Breast epithelium (tissue), 4 donors: ENCODE measurements around the gene PDCD4. TPM values are rescaled to one million over a fixed set of nuclear protein-coding genes. Genes with fewer than 3 reads are reported as not detected.

Experiments
- DNase-seq, 2 donors: peaks; one replicate each; pipeline ENCODE4 v3.0.0-alpha.2; 2019; ENCODE audit warnings: low spot score in 2 of 2
- H3K27ac ChIP-seq, 2 donors: fragments of 200-600 bp; sonication (generic) in 1 of 2; one replicate each; pipeline ENCODE4 v1.5.1; 2016 to 2019; ENCODE audit warnings: mild to moderate bottlenecking in 1 of 2
- H3K27me3 ChIP-seq, 2 donors: fragments of 200-600 bp; sonication (generic) in 1 of 2; one replicate each; pipeline versions ENCODE4 v1.5.1 to v1.6.0; 2017 to 2019; ENCODE audit warnings: control low read depth in 1 of 2, mild to moderate bottlenecking in 1 of 2
- H3K36me3 ChIP-seq: fragments of 200-600 bp; one replicate; pipeline ENCODE4 v1.5.1; 2019
- H3K4me1 ChIP-seq, 2 donors: fragments of 200-600 bp; sonication (generic); one replicate each; pipeline ENCODE4 v1.5.1; 2016 to 2019; ENCODE audit warnings: control low read depth in 1 of 2
- H3K4me3 ChIP-seq, 3 donors: fragments of 200-600 bp; sonication (generic); 1 replicate in 2 of 3; 2 replicates in 1 of 3; pipeline ENCODE4 v1.5.1; 2016 to 2019; ENCODE audit warnings: mild to moderate bottlenecking in 3 of 3, moderate library complexity in 2 of 3
- H3K9me3 ChIP-seq, 2 donors: fragments of 200-600 bp; sonication (generic) in 1 of 2; one replicate each; pipeline ENCODE4 v1.5.1; 2016 to 2019; ENCODE audit warnings: control low read depth in 1 of 2
- POLR2A ChIP-seq: fragments of 450-650 bp; IDR thresholded peaks from one replicate; pipeline ENCODE4 v1.6.1; 2016; ENCODE audit warnings: antibody characterized with exemption, mild to moderate bottlenecking, moderate library complexity
- POLR2AphosphoS5 ChIP-seq, 3 donors: sonication (generic); formaldehyde crosslinking; IDR thresholded peaks; one replicate each; pipeline ENCODE4 v1.6.1; 2017; ENCODE audit warnings: antibody characterized with exemption in 3 of 3
- intact Hi-C: fragments of 100-400 bp; cut with DNase I; formaldehyde crosslinking; loops from one replicate; pipeline ENCODE4 v1.15.1; 2023; ENCODE audit warnings: low total_unique reads
- total RNA-seq, 3 donors: library from RNA; depleted of rRNA; stranded (reverse); fragments of >200 nt; gene quantifications; one replicate each; pipeline ENCODE4 v1.1.0, GENCODE V29; 2016
- TF ChIP-seq, protein P1 (sequence below), 3 donors: fragments of 450-650 bp; IDR thresholded peaks; one replicate each; pipeline ENCODE4 v1.5.1; 2016 to 2017; ENCODE audit warnings: antibody characterized with exemption in 3 of 3, mild to moderate bottlenecking in 3 of 3, moderate library complexity in 3 of 3

Gene PDCD4
- total RNA-seq, 3 donors from 2014 or later = 101 to 319 (median 161) TPM

GRCh38 chr10:110824660-110825059 lies 47.1 kb upstream of the PDCD4 start:
- Histone ChIP-seq H3K27ac (peak overlapping the region; percentile 88 to 93), H3K36me3 (no peaks in the 10 kb centered on the region), H3K4me3 (no peak overlapping the region), H3K9me3 (no peaks in the 10 kb centered on the region), H3K4me1 (peaks cover 3 to 44% of the 10 kb centered on the region in 2 donors), H3K27me3 (no peaks in the 10 kb centered on the region)
- TF ChIP-seq POLR2A (no peak), POLR2AphosphoS5 (IDR thresholded peaks at IDR 0.05) (no peak)
- TF ChIP-seq, protein P1, sequence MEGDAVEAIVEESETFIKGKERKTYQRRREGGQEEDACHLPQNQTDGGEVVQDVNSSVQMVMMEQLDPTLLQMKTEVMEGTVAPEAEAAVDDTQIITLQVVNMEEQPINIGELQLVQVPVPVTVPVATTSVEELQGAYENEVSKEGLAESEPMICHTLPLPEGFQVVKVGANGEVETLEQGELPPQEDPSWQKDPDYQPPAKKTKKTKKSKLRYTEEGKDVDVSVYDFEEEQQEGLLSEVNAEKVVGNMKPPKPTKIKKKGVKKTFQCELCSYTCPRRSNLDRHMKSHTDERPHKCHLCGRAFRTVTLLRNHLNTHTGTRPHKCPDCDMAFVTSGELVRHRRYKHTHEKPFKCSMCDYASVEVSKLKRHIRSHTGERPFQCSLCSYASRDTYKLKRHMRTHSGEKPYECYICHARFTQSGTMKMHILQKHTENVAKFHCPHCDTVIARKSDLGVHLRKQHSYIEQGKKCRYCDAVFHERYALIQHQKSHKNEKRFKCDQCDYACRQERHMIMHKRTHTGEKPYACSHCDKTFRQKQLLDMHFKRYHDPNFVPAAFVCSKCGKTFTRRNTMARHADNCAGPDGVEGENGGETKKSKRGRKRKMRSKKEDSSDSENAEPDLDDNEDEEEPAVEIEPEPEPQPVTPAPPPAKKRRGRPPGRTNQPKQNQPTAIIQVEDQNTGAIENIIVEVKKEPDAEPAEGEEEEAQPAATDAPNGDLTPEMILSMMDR (IDR thresholded peaks at IDR 0.05) = no peak
- intact Hi-C loops = loop anchor here (5.0 kb wide), 1 partner anchor 48 kb away; the partner anchor contains the start of gene PDCD4
- no peak for DNase-seq

DNA sequence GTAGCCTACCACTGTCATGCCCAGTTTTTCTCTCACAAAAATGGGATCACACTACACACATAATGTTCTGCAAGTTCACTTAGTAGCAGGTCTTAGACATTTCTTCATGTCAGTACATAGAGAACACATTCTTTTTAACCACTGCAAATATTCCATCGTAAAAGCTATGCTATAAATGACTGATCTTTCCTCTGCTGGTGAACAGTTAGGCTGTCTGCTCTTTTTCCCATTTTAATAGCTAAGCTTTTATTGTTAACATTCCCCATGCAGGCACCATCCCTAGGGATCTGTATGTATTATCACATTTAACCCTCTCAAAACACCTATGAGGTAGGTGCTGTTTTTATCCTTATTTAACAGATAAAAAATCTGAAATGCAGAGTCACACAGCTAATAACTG lies 46.2 kb upstream of the PDCD4 start:
- H3K36me3 ChIP-seq = no peaks in the 10 kb centered on the region
- no peaks in the 10 kb centered on the region for H3K9me3 ChIP-seq
- H3K4me1 ChIP-seq = peaks cover 3 to 36% of the 10 kb centered on the region in 2 donors
- no peak for DNase-seq
- intact Hi-C loops = no loop called here
- H3K4me3 ChIP-seq = no peak overlapping the region
- H3K27ac ChIP-seq = peak overlapping the region; percentile 13 to 88
- TF ChIP-seq POLR2AphosphoS5 (IDR thresholded peaks at IDR 0.05) (no peak), POLR2A (no peak)
- TF ChIP-seq, protein P1 (IDR thresholded peaks at IDR 0.05) = no peak
- no peaks in the 10 kb centered on the region for H3K27me3 ChIP-seq

- H3K36me3 ChIP-seq = no peaks in the 10 kb centered on the region
- H3K27me3 ChIP-seq = no peaks in the 10 kb centered on the region
- H3K27ac ChIP-seq = no peak overlapping the region
- DNase-seq = no peak
- H3K4me1 ChIP-seq = peaks cover 3 to 20% of the 10 kb centered on the region in 2 donors
- intact Hi-C loops = no loop called here
- no peak for TF ChIP-seq POLR2A
- TF ChIP-seq, protein P1 (IDR thresholded peaks at IDR 0.05) = no peak
- no peak for TF ChIP-seq POLR2AphosphoS5 (IDR thresholded peaks at IDR 0.05)
- no peak overlapping the region for H3K4me3 ChIP-seq
- H3K9me3 ChIP-seq = no peaks in the 10 kb centered on the region
Observed at GRCh38 chr10:110827410-110827809, 44.3 kb upstream of the PDCD4 start.

GRCh38 chr10:110827875-110828274 lies 43.9 kb upstream of the PDCD4 start:
- DNase-seq = no peak
- peaks cover 3 to 16% of the 10 kb centered on the region in 2 donors for H3K4me1 ChIP-seq
- TF ChIP-seq, protein P1 (IDR thresholded peaks at IDR 0.05) = no peak
- TF ChIP-seq POLR2A (no peak), POLR2AphosphoS5 (IDR thresholded peaks at IDR 0.05) (no peak)
- no peaks in the 10 kb centered on the region for H3K9me3 ChIP-seq
- H3K27ac ChIP-seq = peak overlapping the region in 1 of 2 donors; percentile 23
- no peak overlapping the region for H3K4me3 ChIP-seq
- H3K27me3 ChIP-seq = no peaks in the 10 kb centered on the region
- H3K36me3 ChIP-seq = no peaks in the 10 kb centered on the region
- intact Hi-C loops = no loop called here

GRCh38 chr10:110828525-110828924 lies 43.2 kb upstream of the PDCD4 start:
- intact Hi-C loops = no loop called here
- DNase-seq = no peak
- H3K4me3 ChIP-seq = no peak overlapping the region
- H3K36me3 ChIP-seq = no peaks in the 10 kb centered on the region
- no peak for TF ChIP-seq POLR2A
- TF ChIP-seq POLR2AphosphoS5 (IDR thresholded peaks at IDR 0.05) = no peak
- TF ChIP-seq, protein P1 (IDR thresholded peaks at IDR 0.05) = no peak
- no peak overlapping the region for H3K27ac ChIP-seq
- H3K9me3 ChIP-seq = no peaks in the 10 kb centered on the region
- peaks cover 3 to 9% of the 10 kb centered on the region in 2 donors for H3K4me1 ChIP-seq
- H3K27me3 ChIP-seq = no peaks in the 10 kb centered on the region
